Posterior vena cava (tissue), 2 donors: ENCODE results near the gene PARP12. TPM values are rescaled to one million over a fixed set of nuclear protein-coding genes. Genes with fewer than 3 reads are reported as not detected.
A peak's percentile ranks its signal among the peaks of the same experiment; 100 is the strongest.

Source experiments
- DNase-seq: peaks from one replicate; pipeline ENCODE4 v3.0.0-alpha.2; 2020; ENCODE audit warnings: low spot score
- intact Hi-C, 2 donors: fragments of 100-400 bp; cut with DNase I; formaldehyde crosslinking; loops; one replicate each; pipeline versions ENCODE4 v1.14.1 to v1.14.2; 2022 to 2023
- total RNA-seq, 2 donors: library from RNA; stranded (reverse); fragmentation: NEBNext Ultra II Directional; extraction: Animal tissue kit (Norgen Biotek cat#: 25700); gene quantifications; one replicate each; pipeline ENCODE4 v1.2.1, GENCODE V29; 2021
- donor health status: DM: yes; HTN: yes; CAD: no.
- donor health status: DM: yes; HTN: yes; CAD: no.

PARP12 gene
- total RNA-seq, 2 donors from 2014 or later, result 27.7 to 35.3 TPM

GRCh38 chr7:139984642-139985539 lies 77.9 kb downstream of the PARP12 start:
- intact Hi-C loops, result no loop called here
- DNase-seq, result peak; percentile 58

DNA sequence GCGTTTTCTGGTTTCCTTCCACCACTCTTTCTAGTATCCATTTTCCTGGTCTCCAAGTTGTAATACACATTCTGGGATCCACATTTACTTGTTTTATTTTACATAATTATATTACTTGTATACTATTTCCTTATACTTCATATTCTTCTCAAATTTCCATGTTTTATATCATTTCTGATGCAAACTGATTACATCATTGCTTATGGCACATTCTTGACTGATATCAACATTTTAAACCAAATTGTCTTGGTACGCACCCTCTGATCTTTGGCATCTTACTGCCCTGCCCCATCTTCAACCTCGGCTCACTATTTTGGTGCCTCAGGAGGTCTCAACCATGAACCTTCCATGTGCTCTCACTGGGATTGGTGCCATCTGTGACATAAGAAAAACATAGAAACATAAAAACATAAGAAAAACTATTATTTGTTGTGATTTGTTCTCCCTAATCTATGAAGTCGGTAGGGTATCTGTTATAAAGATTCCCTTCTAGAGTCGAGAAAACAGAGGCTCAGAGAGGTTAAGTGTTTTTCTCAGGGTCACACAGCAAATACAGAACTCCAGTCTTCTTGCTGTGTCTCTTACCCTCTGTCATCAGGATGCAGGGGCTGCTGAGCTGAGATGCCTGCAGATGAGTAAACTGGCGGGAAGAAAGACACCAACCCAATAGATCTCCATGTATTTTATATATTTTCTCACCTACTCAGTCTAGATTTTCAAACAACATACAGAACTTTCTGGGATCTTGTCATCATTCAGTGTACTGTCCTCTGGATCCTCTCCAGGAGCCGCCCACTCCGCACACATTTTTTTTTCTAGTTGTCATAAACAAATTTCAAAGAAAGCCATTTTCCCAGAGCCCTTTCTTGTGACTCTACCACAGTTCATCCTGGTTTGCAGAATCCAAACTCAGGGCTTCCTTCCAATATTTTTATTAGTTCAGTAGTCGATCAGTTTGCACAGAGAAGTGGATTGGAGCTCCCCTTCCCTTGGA lies 79.5 kb downstream of the PARP12 start:
- no peak for DNase-seq
- intact Hi-C loops, result no loop called here

GRCh38 chr7:139981511-139981895 lies 81.2 kb downstream of the PARP12 start:
- no peak for DNase-seq
- intact Hi-C loops, result no loop called here

- no peak for DNase-seq
- intact Hi-C loops, result no loop called here
Observed at GRCh38 chr7:139976838-139977656, 85.7 kb downstream of the PARP12 start.

DNA sequence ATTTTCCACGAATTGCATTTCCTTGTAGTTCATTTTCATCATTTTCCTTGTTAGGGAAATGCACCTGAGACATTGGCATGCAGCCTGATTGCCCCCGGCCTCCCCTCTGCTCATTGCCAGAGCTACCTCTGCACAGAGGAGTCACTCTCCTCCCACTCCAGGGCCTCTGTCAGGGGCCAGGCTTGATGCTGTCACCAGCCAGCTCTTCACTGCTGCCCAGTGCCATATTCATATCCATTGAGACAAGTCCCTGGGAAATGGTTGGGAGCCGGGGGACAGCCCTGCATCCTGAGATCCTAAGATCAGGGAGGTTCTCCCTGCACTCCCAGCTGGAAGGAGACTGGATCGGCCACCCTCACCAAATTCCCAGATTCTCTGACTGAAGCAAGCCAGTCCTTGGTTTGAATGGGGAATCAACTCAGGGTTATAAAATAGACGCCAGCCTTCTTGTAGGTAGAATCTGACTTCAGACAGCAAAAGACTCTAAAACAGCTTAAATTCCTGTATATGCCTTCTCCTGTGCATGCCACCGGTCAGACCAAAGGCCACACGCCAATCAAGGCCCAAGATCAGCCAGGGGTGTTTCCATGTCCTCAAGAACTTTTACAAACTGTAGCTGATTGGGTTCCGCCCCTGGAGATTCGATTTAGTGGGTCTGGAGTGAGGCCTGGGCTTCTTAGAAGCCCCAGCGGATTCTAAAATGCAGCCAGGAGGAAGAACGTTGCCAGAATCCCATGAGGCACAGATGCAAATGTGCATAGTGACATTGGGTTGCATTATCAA lies 86.5 kb downstream of the PARP12 start:
- intact Hi-C loops, result no loop called here
- DNase-seq, result no peak

- intact Hi-C loops, result no loop called here
- no peak for DNase-seq
Observed at GRCh38 chr7:139974179-139974811, 88.5 kb downstream of the PARP12 start.

Other genes starting within 250 kb of the PARP12 start
- gene TBXAS1, start 233.7 kb downstream of the PARP12 start, total RNA-seq, result 10 to 100 TPM; 15.7 to 23.7 TPM
- gene KDM7A, start 114.0 kb upstream of the PARP12 start, total RNA-seq, result 10 to 100 TPM; 15.4 to 23.1 TPM